Endothelial cell of umbilical vein (primary cell): Measurements from ENCODE around the gene MPDZ.

ENCODE experiments used
- EZH2 ChIP-seq: IDR thresholded peaks from 2 replicates; pipeline ENCODE4 v1.6.1; 2012; ENCODE audit warnings: borderline replicate concordance, low read depth, mild to moderate bottlenecking, moderate library complexity, low read length, inconsistent platforms; ENCODE audit not compliant: severe bottlenecking
- POLR2A ChIP-seq: IDR thresholded peaks from 2 replicates; pipeline ENCODE4 v1.6.1; 2012; ENCODE audit warnings: low read depth, mild to moderate bottlenecking, control low read depth, low read length
- TF ChIP-seq, protein P1 (sequence below), 2 donors: IDR thresholded peaks; 1 replicate in 1 of 2; 2 replicates in 1 of 2; pipeline ENCODE4 v1.5.1; 2011; ENCODE audit warnings: low read length in 2 of 2, mild to moderate bottlenecking in 2 of 2, moderate library complexity in 2 of 2, control low read depth in 1 of 2, inconsistent platforms in 1 of 2, low read depth in 1 of 2; ENCODE audit not compliant: insufficient read depth in 1 of 2; ENCODE audit errors: extremely low read depth in 1 of 2

DNA sequence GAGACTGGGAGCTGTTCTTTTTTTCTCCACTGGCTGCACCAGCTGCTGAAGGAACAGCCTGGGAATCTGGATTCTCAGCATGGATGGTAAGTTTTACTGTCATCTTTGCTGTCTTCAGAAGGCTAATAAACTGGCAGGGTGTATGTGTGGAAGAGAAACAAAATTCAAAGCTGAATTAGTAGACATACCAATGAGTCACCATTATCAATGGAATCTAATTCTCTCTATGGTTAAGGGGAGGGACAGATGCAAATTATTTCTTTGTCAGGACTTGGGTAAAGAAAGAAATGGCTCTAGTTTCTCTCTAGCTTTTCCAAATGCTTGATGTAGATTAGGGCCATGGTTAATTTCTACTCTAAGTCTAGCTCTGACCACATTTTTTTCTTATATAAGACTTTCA lies 154.2 kb downstream of the MPDZ start:
- TF ChIP-seq, protein P1, sequence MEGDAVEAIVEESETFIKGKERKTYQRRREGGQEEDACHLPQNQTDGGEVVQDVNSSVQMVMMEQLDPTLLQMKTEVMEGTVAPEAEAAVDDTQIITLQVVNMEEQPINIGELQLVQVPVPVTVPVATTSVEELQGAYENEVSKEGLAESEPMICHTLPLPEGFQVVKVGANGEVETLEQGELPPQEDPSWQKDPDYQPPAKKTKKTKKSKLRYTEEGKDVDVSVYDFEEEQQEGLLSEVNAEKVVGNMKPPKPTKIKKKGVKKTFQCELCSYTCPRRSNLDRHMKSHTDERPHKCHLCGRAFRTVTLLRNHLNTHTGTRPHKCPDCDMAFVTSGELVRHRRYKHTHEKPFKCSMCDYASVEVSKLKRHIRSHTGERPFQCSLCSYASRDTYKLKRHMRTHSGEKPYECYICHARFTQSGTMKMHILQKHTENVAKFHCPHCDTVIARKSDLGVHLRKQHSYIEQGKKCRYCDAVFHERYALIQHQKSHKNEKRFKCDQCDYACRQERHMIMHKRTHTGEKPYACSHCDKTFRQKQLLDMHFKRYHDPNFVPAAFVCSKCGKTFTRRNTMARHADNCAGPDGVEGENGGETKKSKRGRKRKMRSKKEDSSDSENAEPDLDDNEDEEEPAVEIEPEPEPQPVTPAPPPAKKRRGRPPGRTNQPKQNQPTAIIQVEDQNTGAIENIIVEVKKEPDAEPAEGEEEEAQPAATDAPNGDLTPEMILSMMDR (IDR thresholded peaks at IDR 0.05; ENCODE audit: extremely low read depth in 1 of 2, insufficient read depth in 1 of 2, low read depth in 1 of 2, low read length in 2 of 2): no peak
- TF ChIP-seq POLR2A (no peak), EZH2 (no peak)
